C4-2B (cell line): ENCODE measurements around the gene DPF3.

ENCODE experiments used
- ZFX ChIP-seq: fragments of 450-650 bp; IDR thresholded peaks from 2 replicates; pipeline ENCODE4 v1.6.1; 2017
- TF ChIP-seq, protein P1 (sequence below): fragments of 450-650 bp; conservative IDR thresholded peaks from 2 replicates; pipeline ENCODE4 v1.5.1; 2017; ENCODE audit warnings: mild to moderate bottlenecking

DNA sequence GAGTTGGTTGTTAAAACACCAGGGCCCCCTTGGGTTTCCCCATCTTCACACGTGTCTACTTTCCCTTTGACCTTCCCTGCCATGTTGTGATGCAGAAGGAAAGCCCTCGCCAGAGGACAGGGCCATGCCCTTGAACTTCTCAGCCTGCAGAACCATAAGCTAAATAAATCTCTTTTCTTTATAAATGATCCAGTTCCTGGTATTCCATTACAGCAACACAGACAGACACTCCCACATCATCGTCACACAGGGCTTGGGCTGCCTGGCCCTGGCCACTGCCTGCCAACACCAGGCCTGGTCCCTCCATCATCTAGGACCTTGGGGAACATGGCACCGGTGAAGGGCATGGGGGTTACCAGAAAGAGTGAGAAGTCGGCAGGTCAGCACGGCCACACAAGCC, 84.8 kb downstream of the DPF3 start:
- no peak for TF ChIP-seq ZFX
- TF ChIP-seq, protein P1, sequence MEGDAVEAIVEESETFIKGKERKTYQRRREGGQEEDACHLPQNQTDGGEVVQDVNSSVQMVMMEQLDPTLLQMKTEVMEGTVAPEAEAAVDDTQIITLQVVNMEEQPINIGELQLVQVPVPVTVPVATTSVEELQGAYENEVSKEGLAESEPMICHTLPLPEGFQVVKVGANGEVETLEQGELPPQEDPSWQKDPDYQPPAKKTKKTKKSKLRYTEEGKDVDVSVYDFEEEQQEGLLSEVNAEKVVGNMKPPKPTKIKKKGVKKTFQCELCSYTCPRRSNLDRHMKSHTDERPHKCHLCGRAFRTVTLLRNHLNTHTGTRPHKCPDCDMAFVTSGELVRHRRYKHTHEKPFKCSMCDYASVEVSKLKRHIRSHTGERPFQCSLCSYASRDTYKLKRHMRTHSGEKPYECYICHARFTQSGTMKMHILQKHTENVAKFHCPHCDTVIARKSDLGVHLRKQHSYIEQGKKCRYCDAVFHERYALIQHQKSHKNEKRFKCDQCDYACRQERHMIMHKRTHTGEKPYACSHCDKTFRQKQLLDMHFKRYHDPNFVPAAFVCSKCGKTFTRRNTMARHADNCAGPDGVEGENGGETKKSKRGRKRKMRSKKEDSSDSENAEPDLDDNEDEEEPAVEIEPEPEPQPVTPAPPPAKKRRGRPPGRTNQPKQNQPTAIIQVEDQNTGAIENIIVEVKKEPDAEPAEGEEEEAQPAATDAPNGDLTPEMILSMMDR, result no peak
